CD4-positive, alpha-beta T cell (primary cell): ENCODE data around the gene DDX3X. TPM values are rescaled to one million over a fixed set of nuclear protein-coding genes. Genes with fewer than 3 reads are reported as not detected.

Experiments
- ATAC-seq: fragments of 200-7000 bp; cut with Tn5 transposase; one replicate; pipeline ENCODE4 v1.10.0; 2022; ENCODE audit warnings: mild to moderate bottlenecking; ENCODE audit not compliant: poor library complexity
- CTCF ChIA-PET: fragments of 350-600 bp; sonication (Branson Sonifier 250); formaldehyde crosslinking; loops from one replicate; lab custom pipeline; 2021; ENCODE audit warnings: antibody characterized with exemption, inconsistent platforms; lab: Charles Lee
- POLR2A ChIA-PET: fragments of 350-600 bp; sonication (Branson Sonifier 250); formaldehyde crosslinking; loops from one replicate; lab custom pipeline; 2021; ENCODE audit warnings: antibody characterized with exemption, inconsistent platforms; lab: Charles Lee
- DNase-seq, 14 experiments: peaks; one replicate each; pipeline ENCODE4 v3.0.0-alpha.2; 2013 to 2020; ENCODE audit warnings: mixed read lengths in 2 of 14
- H3K27ac ChIP-seq, 2 donors: one replicate each; pipeline versions ENCODE4 v1.5.1 to v1.7.0; 2013; ENCODE audit warnings: low read length in 2 of 2, low read depth in 1 of 2, mild to moderate bottlenecking in 1 of 2
- H3K27me3 ChIP-seq, 2 experiments: 1 replicate in 1 of 2; 2 replicates in 1 of 2; pipeline versions ENCODE4 v1.6.1 to v1.7.0; 2013; ENCODE audit warnings: low read length in 2 of 2, control low read depth in 1 of 2, mild to moderate bottlenecking in 1 of 2, moderate library complexity in 1 of 2; ENCODE audit not compliant: insufficient read depth in 2 of 2, control insufficient read depth in 1 of 2
- H3K36me3 ChIP-seq: one replicate; pipeline ENCODE4 v1.6.1; 2013; ENCODE audit warnings: low read length, control low read depth; ENCODE audit not compliant: insufficient read depth
- H3K4me1 ChIP-seq: one replicate; pipeline ENCODE4 v1.6.1; 2013; ENCODE audit warnings: low read length, control low read depth; ENCODE audit not compliant: insufficient read depth
- H3K4me3 ChIP-seq: one replicate; pipeline ENCODE4 v1.5.1; 2013; ENCODE audit warnings: mild to moderate bottlenecking, low read length, moderate library complexity
- H3K9me3 ChIP-seq, 2 experiments: 1 replicate in 1 of 2; 2 replicates in 1 of 2; pipeline versions ENCODE4 v1.6.1 to v1.7.0; 2013; ENCODE audit warnings: low read length in 2 of 2, mild to moderate bottlenecking in 2 of 2, control low read depth in 1 of 2, moderate library complexity in 1 of 2; ENCODE audit not compliant: control insufficient read depth in 1 of 2, insufficient read depth in 1 of 2
- H3K27ac Mint-ChIP-seq: one replicate; pipeline ENCODE4 v1.8.0; 2020; ENCODE audit warnings: mixed read lengths
- H3K27me3 Mint-ChIP-seq: one replicate; pipeline ENCODE4 v1.8.0; 2021; ENCODE audit warnings: mixed read lengths
- H3K36me3 Mint-ChIP-seq: one replicate; pipeline ENCODE4 v1.8.0; 2021; ENCODE audit warnings: low read depth, mixed read lengths
- H3K4me1 Mint-ChIP-seq: one replicate; pipeline ENCODE4 v1.8.0; 2021; ENCODE audit warnings: low read depth, mixed read lengths
- H3K4me3 Mint-ChIP-seq: one replicate; pipeline ENCODE4 v1.8.0; 2020; ENCODE audit warnings: mild to moderate bottlenecking, mixed read lengths
- H3K9me3 Mint-ChIP-seq: one replicate; pipeline ENCODE4 v1.8.0; 2020; ENCODE audit warnings: mixed read lengths
- intact Hi-C, 2 experiments: fragments of 100-400 bp; cut with DNase I in 1 of 2; cut with micrococcal nuclease in 1 of 2; formaldehyde crosslinking; loops; one replicate each; pipeline versions ENCODE4 v1.15.1 to v1.9.0; 2023 to 2025; cut with DNase I, micrococcal nuclease
- total RNA-seq, 174 experiments: library from RNA in 2 of 174; stranded (reverse) in 2 of 174; gene quantifications; one replicate each; pipeline ENCODE4 v1.2.3 and lab custom pipeline; 2021 to 2026
- TF ChIP-seq, protein P1 (sequence below): fragments of 200-600 bp; IDR thresholded peaks from one replicate; pipeline ENCODE4 v1.8.0; 2022; ENCODE audit warnings: antibody characterized with exemption, mild to moderate bottlenecking

The DDX3X gene
- total RNA-seq, 2 experiments from 2014 or later: 610 to 653 TPM

DNA sequence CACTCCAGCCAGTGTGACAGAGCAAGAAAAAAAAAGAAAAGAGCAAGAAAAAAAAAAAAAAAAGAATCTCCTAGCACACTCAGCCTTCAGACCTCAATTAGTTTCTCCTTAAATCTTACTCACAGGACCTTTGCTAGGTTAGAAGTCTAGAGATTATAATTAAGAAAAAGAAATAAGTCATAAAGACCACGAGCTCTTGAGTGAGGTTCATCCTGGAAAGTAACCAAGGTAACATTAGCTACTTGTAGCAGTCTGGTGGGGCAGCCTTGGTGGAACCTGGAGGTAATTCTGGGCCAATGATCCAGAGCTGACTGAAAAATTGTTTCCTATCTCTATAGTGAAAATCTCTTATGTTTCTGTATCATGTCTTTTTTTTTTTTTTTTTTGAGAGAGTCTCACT lies 21.2 kb upstream of the DDX3X start:
- intact Hi-C loops: loop anchor here in 1 of 2 experiments (2.0 kb wide), 1 partner anchor 44 kb away; no protein-coding TSS in a partner anchor
- no peak for ATAC-seq

DNA sequence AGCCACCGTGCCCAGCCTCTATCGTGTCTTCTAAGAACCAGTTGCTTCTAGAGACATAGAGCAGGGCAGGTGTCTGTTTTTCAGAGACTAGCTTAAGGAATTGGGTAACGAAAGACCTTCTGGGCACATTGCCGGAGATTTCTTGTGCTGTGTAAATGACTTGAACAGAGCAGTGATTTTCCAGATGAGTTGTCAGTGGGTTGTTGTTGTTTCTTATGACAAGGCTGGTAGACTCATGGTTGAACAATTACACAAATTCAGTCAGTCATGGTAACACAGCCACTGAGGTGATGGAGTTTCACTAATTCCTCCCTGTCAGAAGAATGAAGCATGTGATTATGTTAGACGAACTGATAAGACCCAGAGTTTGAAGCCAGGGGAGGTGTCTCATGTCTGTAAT lies 20.5 kb upstream of the DDX3X start:
- Mint-ChIP-seq H3K36me3 (no peaks in the 10 kb centered on the region), H3K27ac (no peak overlapping the region), H3K27me3 (no peaks in the 10 kb centered on the region), H3K4me3 (no peak overlapping the region), H3K4me1 (no peaks in the 10 kb centered on the region), H3K9me3 (no peaks in the 10 kb centered on the region)
- H3K27ac ChIP-seq: no peak overlapping the region
- no peaks in the 10 kb centered on the region for H3K9me3 ChIP-seq
- ChIA-PET CTCF (no interaction called here), POLR2A (no interaction called here)
- no peak overlapping the region for H3K4me3 ChIP-seq
- no peaks in the 10 kb centered on the region for H3K27me3 ChIP-seq
- DNase-seq (no peak), ATAC-seq (no peak)
- no peaks in the 10 kb centered on the region for H3K4me1 ChIP-seq
- TF ChIP-seq, protein P1, sequence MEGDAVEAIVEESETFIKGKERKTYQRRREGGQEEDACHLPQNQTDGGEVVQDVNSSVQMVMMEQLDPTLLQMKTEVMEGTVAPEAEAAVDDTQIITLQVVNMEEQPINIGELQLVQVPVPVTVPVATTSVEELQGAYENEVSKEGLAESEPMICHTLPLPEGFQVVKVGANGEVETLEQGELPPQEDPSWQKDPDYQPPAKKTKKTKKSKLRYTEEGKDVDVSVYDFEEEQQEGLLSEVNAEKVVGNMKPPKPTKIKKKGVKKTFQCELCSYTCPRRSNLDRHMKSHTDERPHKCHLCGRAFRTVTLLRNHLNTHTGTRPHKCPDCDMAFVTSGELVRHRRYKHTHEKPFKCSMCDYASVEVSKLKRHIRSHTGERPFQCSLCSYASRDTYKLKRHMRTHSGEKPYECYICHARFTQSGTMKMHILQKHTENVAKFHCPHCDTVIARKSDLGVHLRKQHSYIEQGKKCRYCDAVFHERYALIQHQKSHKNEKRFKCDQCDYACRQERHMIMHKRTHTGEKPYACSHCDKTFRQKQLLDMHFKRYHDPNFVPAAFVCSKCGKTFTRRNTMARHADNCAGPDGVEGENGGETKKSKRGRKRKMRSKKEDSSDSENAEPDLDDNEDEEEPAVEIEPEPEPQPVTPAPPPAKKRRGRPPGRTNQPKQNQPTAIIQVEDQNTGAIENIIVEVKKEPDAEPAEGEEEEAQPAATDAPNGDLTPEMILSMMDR: no peak
- H3K36me3 ChIP-seq: no peaks in the 10 kb centered on the region
- intact Hi-C loops: loop anchor here in 1 of 2 experiments (2.0 kb wide), 1 partner anchor 43 kb away; no protein-coding TSS in a partner anchor

More for the DNA sequence above, 21.2 kb upstream of the DDX3X start:
- CTCF ChIA-PET: interaction anchor here (0.7 kb wide), 1 partner anchor 594 kb away, joined by 3 read pairs; no protein-coding TSS in a partner anchor
- no peak for DNase-seq
- no peaks in the 10 kb centered on the region for H3K4me1 ChIP-seq
- no peaks in the 10 kb centered on the region for H3K4me1 Mint-ChIP-seq
- no peaks in the 10 kb centered on the region for H3K9me3 Mint-ChIP-seq
- no peak overlapping the region for H3K4me3 Mint-ChIP-seq
- no peaks in the 10 kb centered on the region for H3K36me3 Mint-ChIP-seq
- H3K27me3 ChIP-seq: no peaks in the 10 kb centered on the region
- H3K9me3 ChIP-seq: no peaks in the 10 kb centered on the region
- TF ChIP-seq, protein P1: no peak
- H3K4me3 ChIP-seq: no peak overlapping the region
- H3K27ac ChIP-seq: no peak overlapping the region
- no peak overlapping the region for H3K27ac Mint-ChIP-seq
- no peaks in the 10 kb centered on the region for H3K27me3 Mint-ChIP-seq
- POLR2A ChIA-PET: interaction anchor here (0.6 kb wide), 1 partner anchor 14 kb away, joined by 5 read pairs; no protein-coding TSS in a partner anchor
- no peaks in the 10 kb centered on the region for H3K36me3 ChIP-seq

DNA sequence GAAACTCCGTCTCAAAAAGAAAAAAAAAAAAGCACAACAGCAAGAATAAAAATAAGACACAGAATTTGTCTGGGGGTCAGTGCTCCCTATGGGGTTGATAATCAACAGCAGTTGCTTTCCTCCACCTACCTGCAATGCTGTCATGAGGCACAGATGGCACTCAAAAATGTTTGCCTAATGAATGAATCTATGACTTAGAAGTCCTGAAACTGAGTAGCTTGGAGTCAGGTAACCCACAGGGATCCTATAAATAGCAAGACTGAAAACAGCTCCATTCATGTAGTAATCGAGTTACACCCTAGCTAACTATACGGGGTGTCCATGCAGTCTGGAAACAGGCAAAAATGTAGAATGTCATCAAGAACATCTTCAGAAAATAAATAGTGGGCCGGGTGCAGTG lies 19.8 kb upstream of the DDX3X start:
- TF ChIP-seq, protein P1: no peak
- Histone ChIP-seq H3K9me3 (no peaks in the 10 kb centered on the region), H3K4me1 (no peaks in the 10 kb centered on the region), H3K4me3 (no peak overlapping the region), H3K36me3 (no peaks in the 10 kb centered on the region), H3K27me3 (no peaks in the 10 kb centered on the region), H3K27ac (no peak overlapping the region)
- ATAC-seq (no peak), DNase-seq (no peak)
- intact Hi-C loops: no loop called here
- no peaks in the 10 kb centered on the region for H3K27me3 Mint-ChIP-seq
- ChIA-PET CTCF (no interaction called here), POLR2A (no interaction called here)
- no peaks in the 10 kb centered on the region for H3K4me1 Mint-ChIP-seq
- H3K36me3 Mint-ChIP-seq: no peaks in the 10 kb centered on the region
- no peak overlapping the region for H3K4me3 Mint-ChIP-seq
- no peak overlapping the region for H3K27ac Mint-ChIP-seq
- H3K9me3 Mint-ChIP-seq: no peaks in the 10 kb centered on the region
